Central memory CD4-positive, alpha-beta T cell (primary cell): Measurements from ENCODE around the gene LRRK1.

Experiments
- DNase-seq: peaks from one replicate; pipeline ENCODE4 v3.0.0; 2022

LRRK1 gene

DNA sequence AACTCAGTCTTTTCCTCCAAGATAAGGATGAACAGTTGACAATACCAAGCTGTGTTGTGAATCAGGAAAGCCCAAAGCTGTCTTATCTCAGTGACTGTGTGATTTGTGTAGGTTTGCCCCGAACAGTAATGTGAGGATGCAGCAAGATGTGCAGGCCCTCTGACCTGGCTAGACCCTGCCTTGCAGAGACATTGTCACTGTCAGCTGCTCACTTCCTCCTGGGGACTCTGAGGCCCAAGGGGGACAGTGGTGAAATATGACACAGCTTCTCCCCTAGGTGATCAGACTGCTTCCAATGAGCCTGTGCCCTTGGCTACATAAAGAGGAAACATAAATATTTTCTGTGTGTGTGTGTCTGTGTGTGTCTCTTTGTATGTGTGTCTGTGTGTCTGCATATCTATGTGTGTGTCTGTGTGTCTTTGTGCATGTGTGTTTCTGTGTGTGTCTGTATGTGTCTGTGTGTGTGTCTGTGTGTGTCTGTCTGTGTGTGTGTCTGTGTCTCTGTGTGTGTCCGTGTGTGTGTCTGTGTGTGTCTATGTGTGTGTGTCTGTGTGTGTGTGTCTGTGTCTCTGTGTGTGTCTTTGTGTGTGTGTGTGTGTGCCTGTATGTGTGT, 21.7 kb downstream of the LRRK1 start:
- DNase-seq: no peak

DNA sequence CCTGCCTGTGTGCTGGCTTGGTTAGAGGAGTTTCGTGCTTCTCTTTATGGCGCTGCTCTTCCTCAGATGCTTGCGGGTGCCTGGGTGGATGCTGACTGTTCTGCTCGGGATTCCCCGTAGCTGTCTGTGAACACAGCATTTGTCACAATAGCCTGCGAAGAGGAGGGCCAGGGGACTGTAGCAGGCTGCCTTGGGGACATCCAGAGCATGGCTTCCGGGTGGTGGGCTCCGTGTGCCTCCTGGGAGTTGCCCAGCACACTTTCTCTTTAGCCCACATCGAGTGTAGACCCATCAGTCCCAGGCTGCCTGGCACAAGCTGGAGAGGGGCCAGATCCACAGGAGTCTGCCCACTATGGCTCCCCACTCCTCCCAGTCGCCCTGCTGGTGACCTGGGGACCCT, 22.4 kb downstream of the LRRK1 start:
- DNase-seq: no peak

DNA sequence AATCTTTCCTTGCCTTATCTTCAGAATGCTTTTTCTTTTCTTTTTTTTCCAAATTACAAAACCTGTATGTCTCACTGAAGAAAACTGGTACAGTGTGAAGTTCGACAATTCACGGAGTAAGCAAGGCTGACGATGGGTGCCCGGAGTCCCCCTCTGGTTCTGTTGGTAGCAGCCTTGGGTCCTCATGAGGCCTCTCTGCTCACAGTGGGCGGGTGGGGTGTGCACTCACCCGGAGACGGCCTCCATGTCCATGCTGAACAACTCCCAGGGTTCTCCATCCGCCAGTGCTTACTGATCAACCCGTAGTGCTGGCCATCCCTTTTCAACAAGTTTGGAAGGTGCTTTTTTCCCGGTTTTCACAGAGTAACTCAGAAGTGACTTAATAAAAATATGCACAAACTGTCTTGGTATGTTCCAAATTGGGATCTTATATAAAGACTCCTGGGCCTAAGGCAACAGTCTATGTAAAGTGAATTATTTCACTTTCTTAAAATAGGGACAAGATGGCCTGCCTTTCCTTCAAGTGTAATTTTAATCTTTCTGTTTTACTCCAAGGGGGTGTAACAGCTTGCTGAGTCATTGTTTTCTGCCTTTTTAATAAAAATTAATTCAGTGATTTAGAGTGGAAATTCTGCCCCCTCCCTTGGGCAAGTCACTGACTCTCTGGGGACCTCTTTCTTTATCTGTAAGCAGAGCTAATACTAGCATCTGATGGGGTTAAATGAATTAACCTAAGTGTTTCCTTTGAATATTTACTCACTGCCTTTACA, 23.7 kb downstream of the LRRK1 start:
- no peak for DNase-seq

DNA sequence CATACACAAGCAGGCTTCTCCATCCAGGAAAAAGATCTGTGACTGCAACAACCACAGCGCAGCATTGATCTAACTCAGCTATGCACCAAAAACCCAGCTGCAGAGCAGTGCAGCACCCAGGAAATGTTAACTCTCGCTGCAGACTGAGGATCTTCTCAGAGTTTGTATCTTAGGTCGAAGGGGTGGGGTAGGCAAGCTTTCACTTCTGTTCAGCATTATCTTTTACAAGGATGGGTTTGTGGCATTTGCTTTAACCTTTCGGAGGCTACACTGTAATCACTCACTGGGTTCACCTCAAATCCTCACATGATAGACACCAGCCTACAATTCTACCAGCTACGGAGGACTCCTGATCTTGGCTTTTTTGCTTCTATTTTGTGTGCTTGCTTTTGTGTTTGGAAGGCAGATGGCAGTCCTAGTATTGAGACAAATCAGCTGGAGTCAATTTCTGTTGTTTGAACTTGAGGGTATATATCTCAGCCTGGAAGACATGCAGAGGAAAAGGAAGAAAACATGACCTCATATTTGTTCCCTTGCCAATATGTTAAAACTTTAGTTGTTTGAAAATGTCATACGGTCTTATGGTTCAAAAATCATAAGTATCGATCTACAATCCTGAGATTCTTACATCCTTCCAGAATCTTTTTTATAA, 25.2 kb downstream of the LRRK1 start:
- no peak for DNase-seq

DNA sequence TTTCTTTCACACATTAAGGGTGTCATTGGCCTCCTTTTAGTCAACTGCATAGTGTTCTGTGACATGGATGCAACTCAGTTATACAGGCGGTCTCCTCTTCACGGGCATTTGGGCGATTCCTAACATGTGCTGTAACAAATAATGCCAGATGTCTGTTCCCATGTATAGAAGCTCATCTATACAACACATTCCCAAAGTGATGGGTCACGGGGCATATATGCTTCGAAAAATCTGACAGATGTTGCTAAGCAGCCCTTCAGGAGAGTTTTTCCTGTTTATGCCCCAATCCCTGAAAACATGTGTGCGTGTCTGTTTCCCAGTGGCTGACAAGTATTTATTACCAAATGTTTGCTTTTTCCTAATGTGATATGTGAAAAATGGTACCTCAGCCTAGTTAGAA, 25.8 kb downstream of the LRRK1 start:
- DNase-seq: no peak

DNA sequence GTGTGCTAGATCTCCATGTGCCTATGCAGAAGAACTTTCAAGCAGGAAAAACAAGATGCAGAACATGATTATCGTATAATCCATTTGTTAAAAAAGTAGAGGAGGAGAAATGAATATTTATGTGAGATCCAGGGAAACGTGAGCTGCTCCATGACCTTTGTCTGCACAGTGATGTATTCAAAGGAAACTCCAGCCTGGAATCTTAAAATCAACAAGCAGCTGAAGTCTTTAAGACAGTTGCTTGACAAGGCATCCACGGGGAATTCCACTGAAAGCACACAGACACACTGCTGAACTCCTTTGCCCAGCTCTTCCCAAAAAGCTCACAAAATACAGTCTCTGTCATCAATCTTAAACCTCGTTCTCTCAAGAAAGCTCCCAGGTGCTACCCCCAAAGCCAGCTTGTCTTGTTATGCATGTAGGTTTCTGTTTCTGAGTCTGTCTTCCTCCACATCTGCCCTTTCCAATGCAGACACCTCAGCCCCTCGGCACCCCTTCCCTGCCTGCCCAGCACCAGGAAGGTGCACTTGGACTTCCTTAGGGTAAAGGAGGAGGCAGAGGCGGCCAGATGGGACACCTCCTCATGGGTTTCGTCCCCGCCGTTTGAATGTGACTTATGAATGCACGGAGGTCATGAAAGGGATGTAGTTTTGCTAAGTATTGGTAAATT, 28.7 kb downstream of the LRRK1 start:
- no peak for DNase-seq

DNA sequence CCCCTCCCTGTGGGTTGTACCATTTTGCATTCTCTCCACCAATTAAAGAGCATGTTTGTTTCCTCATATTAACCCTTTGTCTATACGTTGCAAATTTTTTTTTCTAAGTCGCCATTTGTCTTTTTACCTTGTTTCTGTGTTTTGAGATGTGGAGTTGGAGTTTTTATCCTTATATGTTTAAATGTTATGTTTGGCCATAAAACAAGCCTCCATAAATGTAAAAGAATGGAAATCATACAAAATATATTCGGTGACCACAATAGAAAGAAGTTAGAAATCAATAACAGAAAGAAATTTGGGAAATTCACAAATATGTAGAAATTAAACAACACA, 29.2 kb downstream of the LRRK1 start:
- no peak for DNase-seq

DNA sequence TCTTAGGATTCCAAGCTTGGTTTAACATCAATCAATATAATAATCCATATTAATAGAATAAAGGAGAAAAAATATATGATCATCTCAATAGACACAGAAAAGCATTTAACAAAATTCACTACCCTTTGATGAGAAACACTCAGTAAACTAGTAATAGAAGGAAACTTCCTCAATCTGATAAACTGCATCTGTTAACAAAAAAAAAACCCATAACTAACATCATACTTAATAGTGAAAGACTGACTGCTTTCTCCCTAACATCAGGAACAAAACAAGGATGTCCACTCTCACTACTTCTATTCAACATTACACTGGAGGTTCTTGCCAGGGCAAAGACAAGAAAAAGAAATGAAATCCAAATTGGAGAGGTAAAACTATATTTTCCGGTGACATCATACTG, 30.5 kb downstream of the LRRK1 start:
- no peak for DNase-seq

DNA sequence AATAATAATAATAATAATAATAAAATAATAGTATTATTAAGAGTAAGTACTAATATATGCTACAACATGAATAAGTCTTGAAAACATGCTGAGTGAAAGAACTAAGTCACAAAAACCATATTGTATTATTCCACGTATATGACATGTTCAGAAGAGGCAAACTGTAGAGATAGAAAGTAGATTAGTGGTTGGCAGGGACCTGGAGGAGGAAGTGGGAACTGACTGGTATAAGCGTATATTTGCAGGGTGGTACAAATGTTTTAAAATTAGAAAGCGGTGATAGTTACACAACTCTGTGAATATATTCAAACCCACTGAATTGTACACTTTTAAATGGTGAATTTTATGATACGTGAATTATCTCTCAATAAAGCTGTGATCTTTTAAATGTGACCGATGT, 32.8 kb downstream of the LRRK1 start:
- no peak for DNase-seq

DNA sequence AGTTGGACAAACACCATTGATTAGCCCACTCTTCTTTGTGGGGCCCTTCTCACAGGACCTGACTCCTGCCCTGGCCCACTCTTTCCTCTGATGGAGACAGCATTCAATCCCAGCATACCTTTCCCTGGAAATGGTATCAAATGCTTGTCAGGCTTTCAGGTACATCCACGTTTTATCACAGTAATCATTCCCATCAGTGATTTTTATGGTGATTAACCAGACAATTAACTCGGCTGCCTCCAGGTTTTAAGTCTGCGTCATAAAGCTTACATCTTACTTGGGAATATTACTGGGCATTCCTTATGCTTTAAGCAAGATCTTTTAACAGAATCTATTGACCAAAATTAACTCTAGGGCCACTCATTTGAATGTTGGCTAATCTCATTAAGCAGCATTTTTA, 33.4 kb downstream of the LRRK1 start:
- no peak for DNase-seq

DNA sequence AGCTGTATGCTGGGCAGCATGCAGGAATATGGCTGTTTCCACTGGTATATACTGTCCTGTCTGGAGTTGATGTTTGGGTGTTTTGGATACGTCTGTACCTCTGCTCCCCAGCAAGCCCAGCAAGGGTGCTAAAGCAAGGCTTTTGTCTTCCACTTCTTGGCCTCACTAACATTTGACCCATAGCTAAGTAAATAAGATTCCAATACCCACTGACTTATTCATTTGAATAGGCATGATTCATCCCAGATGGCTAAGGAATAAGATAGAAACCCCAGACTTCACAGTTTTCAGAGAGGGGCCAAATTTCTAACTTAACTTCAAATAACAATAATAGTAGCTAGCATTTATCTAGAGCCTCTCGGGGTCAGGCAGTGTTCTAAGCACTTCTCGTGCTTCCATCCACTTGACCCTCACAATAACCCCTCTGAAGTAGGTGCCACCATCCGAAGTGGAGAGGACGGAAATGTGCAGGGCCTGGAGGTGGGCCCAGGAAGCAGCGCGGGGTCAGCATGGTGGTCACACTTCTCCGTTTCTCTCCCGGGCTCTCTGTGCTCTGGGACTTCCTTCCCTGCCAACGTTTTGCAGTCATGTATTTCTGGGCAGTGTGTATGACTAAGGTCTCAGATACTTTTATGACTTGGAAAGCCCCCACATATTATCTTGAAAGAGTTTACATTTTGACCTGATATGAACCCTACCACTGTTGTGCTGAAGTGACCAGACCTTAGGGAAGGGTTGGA, 39.3 kb downstream of the LRRK1 start:
- DNase-seq: no peak

DNA sequence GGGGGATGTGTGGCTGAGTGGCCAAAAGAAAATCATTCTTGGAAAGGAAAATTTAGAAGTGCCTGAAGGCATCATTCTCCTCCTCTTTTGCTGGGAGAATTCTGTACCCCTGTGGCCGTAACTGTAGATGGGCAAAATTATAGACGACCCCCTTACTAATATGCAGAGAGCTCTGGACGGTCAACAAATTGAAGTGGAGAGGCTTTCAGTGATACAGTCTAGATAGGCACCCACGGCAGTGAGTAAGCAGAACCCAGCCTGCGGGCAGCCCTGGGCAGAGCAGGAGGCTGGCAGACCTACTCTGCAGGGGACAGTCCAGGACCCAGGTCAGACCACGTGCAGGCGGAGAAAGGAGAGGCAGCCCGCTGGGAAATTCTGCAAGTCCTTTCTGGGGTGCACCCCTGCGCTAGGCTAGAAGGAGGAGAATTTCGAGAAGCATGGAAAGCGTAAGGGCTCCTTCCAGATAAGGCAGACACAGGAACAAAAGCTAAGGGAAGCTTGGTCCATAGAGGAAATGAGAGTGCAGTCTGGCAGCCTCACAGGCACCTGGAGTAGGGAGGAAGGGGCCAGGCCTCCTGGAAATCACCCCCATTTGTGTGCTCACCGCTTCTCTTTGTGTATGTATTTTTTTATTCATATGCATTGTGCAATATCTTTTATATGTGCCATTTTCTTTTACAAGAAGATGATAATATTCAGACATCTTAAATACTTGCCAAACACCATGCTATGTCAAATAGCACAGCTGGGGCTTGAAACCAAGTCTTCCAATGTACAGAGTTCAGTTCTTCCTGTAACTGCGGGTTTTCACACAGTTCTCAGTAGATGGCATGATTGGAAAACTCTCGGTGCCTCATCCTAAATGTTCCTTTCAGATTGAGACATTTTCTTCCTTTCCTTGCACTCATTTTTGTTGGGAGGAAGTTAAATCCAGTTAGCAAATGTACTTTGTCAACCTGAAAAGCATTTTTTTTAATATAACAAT, 40.2 kb downstream of the LRRK1 start:
- DNase-seq: no peak

DNA sequence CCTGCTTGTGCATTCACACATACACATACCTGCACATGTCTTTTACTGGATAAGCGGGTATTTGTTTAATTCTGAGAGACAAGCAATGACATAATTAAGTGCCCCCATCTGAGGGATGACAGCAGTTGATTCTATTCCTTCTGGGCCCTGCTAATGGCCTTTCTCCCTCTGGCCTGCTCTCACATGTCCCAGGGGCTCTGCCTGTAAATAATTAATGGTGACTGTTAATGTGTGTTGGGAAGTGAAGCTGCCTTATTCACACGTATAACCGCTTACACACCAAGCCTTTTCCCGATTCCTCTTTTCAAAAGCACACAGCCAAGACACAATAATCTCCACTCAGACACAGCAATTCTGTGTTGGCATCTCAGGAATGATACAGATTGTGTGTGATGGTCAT, 47.8 kb downstream of the LRRK1 start:
- no peak for DNase-seq

DNA sequence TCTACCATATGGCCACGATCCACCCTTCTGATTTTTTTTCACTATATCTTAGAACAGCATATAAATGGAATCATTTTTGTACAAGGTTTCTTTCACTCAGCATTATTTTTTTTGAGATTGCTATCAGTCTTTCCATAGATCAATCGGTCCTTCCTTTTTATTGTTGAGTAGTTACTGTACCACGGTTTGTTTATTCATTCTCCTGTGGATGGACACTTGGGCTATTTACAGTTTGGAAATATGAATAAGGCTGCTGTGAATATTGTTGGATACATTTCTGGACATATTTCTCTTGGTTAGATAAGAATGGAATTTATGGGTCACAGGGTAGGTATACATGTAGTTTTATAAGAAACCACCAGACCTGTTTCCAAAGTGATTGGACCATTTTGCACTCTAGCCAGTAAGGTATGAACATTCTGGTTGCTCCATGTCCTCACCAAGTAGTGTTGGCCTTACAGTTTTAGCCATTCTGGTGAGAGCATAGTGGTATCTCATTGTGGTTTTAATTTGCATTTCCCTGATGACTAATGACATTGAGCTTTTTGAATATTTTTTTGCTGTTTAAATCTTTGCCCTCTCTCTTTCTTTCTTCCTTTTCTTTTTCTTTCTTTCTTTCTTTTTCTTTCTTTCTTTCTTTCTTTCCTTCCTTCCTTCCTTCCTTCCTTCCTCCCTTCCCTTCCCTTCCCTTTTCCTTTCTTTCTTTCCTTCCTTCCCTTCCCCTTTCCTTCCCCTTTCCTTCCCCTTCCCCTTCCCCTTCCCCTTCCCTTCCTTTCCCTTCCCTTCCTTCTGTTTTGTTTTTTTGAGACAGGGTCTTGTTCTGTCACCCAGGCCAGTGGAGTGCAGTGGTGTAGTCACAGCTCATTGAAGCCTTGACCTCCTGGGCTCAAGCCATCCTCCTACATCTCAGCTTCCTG, 49.2 kb downstream of the LRRK1 start:
- no peak for DNase-seq

DNA sequence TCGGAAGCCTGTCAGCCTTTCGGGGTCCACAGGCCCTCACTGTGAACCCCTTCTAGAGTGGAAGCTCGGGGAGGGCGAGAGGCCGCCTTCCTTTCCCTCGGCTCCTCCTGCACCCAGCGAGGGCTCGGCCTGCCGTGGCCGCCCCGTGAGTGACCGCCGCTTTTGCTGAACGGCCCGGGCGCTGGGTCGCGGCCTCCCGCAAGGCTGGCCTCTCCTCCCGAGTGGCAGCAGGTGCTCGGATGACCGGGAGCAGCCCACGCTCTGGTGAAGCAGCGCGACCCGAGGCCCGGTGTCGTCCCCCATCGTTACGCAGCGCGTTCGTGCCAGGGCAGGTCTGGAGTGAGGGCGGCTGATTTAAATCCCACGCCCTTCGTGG, 53.8 kb downstream of the LRRK1 start:
- no peak for DNase-seq

DNA sequence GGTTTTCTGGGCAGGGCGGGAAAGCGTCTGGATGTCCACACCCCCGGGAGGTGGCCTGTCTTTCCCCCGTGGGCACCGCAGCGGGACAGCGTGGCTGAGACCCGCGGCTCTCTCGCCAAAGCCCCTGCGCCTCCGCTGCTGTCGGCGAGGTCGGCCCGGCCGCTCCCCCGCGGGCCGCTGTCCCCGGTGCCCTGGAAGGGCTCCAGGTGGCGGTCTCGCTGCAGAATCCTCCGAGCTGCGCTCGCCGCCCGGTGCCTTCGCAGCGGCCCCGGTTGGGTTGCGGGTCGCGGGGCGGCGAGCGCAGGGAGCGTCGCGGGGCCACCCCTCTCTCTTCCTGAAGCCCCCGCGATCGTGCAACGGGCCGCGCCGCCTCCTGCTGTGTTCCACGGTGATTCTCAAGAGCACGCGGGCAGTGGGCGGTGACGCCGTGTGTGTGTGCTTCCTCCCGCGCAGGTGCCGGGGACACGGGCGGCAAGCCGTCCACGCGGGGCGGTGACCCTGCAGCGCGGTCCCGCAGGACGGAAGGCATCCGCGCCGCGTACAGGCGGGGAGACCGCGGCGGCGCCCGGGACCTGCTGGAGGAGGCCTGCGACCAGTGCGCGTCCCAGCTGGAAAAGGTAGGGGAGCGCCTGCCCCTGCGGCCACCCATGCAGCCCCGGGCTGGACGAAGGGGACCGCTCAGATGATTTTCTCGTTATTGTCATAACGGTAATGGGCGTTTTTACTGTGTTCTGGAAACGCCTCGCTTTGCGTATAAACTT, 54.4 kb downstream of the LRRK1 start:
- no peak for DNase-seq

DNA sequence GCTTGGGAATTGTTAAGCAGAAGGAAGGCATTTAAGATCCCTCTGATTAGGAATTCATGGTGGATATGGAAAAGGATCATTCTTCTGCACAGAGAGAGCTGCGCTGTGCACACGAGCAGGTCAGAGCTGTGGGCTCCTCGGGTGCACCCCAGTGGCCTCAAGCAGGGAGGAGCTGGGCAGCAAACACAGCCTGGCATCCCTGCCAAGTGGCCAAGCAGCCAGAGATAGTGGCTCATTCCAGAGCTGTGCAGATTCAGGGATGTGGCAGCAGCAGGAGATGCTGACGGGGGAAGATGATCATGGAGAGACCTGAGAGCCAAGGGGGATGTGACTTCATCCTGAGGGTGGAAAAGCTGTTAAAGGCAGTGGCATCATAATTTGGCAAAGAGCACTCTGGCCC, 55.9 kb downstream of the LRRK1 start:
- no peak for DNase-seq

DNA sequence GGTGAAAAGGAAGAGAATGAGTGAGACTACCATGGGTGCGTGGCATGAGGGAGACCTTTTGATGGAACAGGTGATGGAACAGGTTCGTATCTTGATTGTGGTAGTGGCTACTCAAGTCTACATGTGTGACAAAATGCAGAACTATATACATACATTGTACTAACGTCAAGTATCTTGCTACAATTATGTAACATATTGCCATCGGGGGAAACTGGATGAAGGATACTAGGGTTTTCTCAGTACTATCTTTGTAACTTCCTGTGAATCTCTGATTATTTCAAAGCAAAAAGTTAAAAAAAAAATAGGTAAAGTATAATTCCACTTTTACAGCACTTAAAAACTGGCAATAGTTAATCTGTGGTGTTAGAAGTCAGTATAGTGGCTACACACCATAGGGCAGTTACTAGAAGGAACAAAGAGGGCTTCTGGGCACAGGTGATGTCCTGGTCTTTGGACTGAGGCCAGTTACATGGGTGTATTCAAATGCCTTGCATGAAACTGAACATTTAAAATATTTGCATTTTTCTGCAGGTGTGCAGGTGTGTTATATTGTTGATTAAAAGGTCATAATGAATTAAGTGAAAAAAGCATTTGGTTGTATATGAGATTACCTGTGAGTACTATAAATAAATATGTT, 61.4 kb downstream of the LRRK1 start:
- no peak for DNase-seq

DNA sequence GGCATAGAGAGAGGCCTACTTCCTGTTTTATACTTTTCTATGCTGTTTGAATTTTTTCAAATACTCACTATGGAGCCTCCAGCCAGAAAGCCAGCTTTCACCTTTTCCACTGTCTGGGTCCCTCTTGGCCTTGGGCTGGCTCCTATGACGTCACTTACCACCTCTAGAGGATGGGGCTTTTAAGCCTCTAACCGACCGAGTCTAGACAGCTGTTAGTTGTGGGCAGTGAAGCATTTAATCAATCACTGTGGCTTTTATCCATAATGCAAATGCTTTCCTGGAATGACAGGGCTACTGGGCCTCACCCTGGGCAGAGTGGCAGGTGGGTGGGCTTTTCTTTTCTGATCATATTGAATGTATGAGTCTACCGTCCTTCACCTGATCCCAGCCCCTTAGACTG, 61.9 kb downstream of the LRRK1 start:
- DNase-seq: no peak

DNA sequence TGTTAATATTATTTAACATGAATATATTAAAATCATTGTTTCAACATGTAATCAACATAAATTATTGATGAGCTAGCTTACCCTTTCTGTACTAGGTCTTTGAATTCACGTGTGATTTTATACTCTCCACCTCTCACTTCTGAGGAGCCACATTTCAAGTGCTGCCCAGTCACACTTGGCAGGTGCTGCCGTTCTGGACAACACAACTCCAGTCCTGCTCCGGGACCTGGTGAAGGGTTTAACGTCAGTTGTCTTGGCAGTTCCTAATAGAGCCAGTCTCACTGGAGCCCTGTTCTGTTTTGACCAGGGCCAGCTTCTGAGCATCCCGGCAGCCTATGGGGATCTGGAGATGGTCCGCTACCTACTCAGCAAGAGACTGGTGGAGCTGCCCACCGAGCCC, 64.1 kb downstream of the LRRK1 start:
- no peak for DNase-seq
